RWPE2 (cell line): ENCODE measurements around the gene ANKRD35.

Experiments
- ATAC-seq: fragments of 200-7000 bp; cut with Tn5 transposase; 3 replicates; pipeline ENCODE4 v1.9.1; 2021; ENCODE audit warnings: low read depth
- DNase-seq: peaks from one replicate; pipeline ENCODE4 v3.0.0-alpha.2; 2020; ENCODE audit warnings: low spot score
- H3K27ac ChIP-seq: fragments of 450-650 bp; 2 replicates; pipeline ENCODE4 v1.5.1; 2017; ENCODE audit warnings: mild to moderate bottlenecking; ENCODE audit not compliant: poor library complexity, severe bottlenecking
- H3K27me3 ChIP-seq: fragments of 250-450 bp; sonication (Bioruptor Pico); 2 replicates; pipeline ENCODE4 v1.5.1; 2021; ENCODE audit warnings: mild to moderate bottlenecking, moderate library complexity; ENCODE audit not compliant: insufficient read depth, poor library complexity, severe bottlenecking
- H3K36me3 ChIP-seq: fragments of 250-450 bp; sonication (Bioruptor Pico); 2 replicates; pipeline ENCODE4 v1.5.1; 2020; ENCODE audit warnings: low read depth, mild to moderate bottlenecking, moderate library complexity
- H3K4me1 ChIP-seq: fragments of 250-450 bp; sonication (Bioruptor Pico); 2 replicates; pipeline ENCODE4 v1.5.1; 2021; ENCODE audit warnings: mild to moderate bottlenecking, moderate library complexity; ENCODE audit not compliant: insufficient read depth, poor library complexity, severe bottlenecking
- H3K4me3 ChIP-seq: fragments of 250-450 bp; sonication (Bioruptor Pico); 2 replicates; pipeline ENCODE4 v1.5.1; 2021; ENCODE audit warnings: mild to moderate bottlenecking, moderate library complexity; ENCODE audit not compliant: severe bottlenecking
- H3K9me3 ChIP-seq: fragments of 250-450 bp; sonication (Bioruptor Pico); 2 replicates; pipeline ENCODE4 v1.5.1; 2021; ENCODE audit warnings: mild to moderate bottlenecking, moderate library complexity; ENCODE audit not compliant: severe bottlenecking
- TF ChIP-seq, protein P1 (sequence below): fragments of 450-650 bp; IDR thresholded peaks from one replicate; pipeline ENCODE4 v1.5.1; 2017; ENCODE audit warnings: mild to moderate bottlenecking, moderate library complexity; ENCODE audit not compliant: poor library complexity, severe bottlenecking

ANKRD35 gene

DNA sequence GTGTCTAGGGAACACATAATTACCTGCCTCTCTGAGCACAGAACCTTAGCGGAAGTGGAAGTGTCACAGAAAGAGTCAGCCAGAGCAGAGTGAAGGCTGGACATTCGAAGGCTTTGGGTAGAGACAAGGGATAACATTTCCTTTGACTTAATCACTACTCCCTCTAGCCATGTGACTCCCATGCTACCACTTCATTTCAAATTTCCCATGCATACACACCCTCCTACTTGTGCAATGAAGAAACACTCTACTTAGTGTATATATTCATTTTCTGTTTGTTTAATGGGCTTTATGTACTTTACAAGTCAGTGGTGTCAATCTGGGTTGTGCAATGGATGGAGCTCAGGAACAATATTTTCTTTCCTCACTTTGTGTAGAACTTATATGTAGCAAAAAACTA lies 6.9 kb downstream of the ANKRD35 start:
- Histone ChIP-seq H3K9me3 (no peaks in the 10 kb centered on the region), H3K27me3 (no peaks in the 10 kb centered on the region), H3K4me3 (no peak overlapping the region), H3K27ac (no peak overlapping the region), H3K36me3 (no peaks in the 10 kb centered on the region), H3K4me1 (peaks cover 6% of the 10 kb centered on the region)
- DNase-seq (no peak), ATAC-seq (peak; percentile 77)
- TF ChIP-seq, protein P1, sequence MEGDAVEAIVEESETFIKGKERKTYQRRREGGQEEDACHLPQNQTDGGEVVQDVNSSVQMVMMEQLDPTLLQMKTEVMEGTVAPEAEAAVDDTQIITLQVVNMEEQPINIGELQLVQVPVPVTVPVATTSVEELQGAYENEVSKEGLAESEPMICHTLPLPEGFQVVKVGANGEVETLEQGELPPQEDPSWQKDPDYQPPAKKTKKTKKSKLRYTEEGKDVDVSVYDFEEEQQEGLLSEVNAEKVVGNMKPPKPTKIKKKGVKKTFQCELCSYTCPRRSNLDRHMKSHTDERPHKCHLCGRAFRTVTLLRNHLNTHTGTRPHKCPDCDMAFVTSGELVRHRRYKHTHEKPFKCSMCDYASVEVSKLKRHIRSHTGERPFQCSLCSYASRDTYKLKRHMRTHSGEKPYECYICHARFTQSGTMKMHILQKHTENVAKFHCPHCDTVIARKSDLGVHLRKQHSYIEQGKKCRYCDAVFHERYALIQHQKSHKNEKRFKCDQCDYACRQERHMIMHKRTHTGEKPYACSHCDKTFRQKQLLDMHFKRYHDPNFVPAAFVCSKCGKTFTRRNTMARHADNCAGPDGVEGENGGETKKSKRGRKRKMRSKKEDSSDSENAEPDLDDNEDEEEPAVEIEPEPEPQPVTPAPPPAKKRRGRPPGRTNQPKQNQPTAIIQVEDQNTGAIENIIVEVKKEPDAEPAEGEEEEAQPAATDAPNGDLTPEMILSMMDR: no peak

DNA sequence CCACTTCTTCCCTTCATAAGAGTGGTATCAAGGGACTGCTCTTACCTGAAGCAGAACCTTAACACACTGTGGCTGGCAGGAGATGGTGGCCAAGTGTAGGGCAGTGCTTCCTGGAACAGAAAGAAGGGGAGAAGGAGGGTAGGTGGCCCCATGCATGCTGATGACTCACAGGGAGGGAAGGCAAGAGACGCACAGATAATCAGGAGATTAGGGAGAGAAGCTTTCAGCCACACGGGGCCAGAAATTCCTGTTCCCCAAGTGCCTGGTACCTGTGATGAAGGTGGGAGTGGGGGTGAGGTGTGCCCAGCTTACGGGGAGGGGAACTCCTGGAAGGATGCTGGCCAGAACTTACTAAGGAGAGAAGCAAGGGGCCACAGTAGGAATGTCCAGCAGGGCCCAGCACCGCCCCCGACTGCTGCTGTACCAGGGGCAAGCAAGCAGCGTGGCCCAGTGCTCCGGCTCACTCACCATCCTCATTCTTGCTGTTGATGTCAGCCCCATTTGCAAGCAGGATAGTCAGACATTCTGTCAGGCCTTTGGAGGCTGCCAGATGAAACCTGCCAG lies 7.7 kb downstream of the ANKRD35 start:
- H3K27me3 ChIP-seq: no peaks in the 10 kb centered on the region
- H3K4me3 ChIP-seq: no peak overlapping the region
- TF ChIP-seq, protein P1: no peak
- H3K36me3 ChIP-seq: no peaks in the 10 kb centered on the region
- H3K27ac ChIP-seq: no peak overlapping the region
- ATAC-seq: peak; percentile 31; the same call in 2 of the 3 replicates
- DNase-seq: no peak
- H3K9me3 ChIP-seq: no peaks in the 10 kb centered on the region
- H3K4me1 ChIP-seq: peaks cover 6% of the 10 kb centered on the region

DNA sequence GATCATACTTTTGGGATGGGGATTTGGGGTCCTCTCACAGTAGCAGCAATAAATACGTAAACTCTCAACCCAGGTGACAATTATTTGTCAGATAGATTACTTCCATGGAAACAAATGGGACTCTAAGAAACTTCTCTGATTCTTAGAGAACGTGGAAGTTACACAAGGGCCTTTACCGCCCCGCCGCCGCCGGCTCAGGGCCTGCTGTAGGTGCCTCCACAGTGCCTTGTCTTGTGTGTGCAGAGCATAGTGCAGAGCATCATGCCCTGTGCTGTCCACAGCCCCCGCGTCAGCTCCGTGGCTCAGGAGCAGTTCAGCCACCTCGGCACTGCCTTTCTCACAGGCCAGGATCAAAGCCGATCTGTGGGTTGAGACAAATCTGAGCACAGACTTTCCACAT lies 11.0 kb downstream of the ANKRD35 start:
- ATAC-seq (no peak), DNase-seq (no peak)
- no peaks in the 10 kb centered on the region for H3K27me3 ChIP-seq
- TF ChIP-seq, protein P1: no peak
- H3K27ac ChIP-seq: no peak overlapping the region
- H3K9me3 ChIP-seq: no peaks in the 10 kb centered on the region
- no peaks in the 10 kb centered on the region for H3K36me3 ChIP-seq
- peaks cover 6% of the 10 kb centered on the region for H3K4me1 ChIP-seq
- H3K4me3 ChIP-seq: no peak overlapping the region

DNA sequence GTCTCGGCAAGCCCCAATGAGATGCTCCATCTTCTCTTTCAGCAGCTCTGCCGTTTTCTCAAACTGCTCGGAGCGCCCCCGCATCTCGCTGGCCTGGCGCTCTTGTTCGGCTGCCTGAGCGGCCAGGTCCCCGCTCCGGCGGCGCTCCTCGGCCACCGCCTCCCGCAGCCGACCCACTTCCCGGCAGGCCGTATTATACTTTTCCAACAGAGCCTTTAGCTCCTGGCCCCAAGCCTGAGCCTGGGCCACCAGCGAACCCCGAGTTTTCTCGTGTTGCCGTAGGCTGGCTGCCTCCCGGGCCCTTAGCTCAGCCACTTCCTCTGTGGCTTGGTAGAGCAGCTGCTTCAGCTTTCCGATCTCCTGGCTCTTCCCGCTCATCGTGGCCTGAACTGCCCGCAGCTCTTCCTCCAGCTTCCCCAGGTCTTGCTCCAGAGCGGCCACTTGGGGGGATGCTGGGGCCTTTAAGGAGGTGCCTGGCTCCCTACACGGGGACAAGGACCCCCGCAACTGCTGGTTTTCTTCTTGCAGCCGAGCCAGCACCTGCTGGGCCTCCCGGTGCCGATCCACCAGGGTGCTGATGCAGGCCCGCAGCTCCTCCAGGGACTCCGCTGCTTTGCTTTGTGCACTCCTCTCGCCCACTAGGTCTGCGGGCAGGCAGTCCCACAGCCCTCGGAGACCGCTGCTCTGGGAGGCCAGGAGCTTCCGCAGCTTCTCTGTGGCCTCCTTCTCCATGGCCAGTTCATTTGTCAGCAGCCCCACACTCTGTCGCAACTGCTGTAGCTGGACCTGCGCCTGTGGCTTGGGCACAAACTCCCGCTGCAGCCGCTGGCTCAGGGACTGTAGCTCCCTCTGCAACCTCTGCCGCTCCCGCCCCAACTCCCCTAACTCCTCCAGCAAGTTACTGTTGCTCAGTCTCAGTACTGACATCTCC lies 13.4 kb downstream of the ANKRD35 start:
- H3K9me3 ChIP-seq: no peaks in the 10 kb centered on the region
- peak; percentile 49; the same call in 2 of the 3 replicates for ATAC-seq
- no peak for DNase-seq
- TF ChIP-seq, protein P1: no peak
- no peaks in the 10 kb centered on the region for H3K4me1 ChIP-seq
- H3K36me3 ChIP-seq: no peaks in the 10 kb centered on the region
- no peak overlapping the region for H3K4me3 ChIP-seq
- H3K27me3 ChIP-seq: no peaks in the 10 kb centered on the region
- no peak overlapping the region for H3K27ac ChIP-seq
